Measurements from ENCODE around the gene MITF.

MITF gene

GRCh38 chr3:69764121-69764741 is 25.0 kb downstream of the MITF start:
- no peak for TF ChIP-seq CTCF (IDR thresholded peaks at IDR 0.05; ENCODE audit: low read depth, low read length, missing control alignments)
- no peak overlapping the region for H3K4me3 ChIP-seq (replicated peaks; ENCODE audit: low read depth, low read length)
- DNase-seq (ENCODE audit: extremely low read depth, low read depth), result no peak

GRCh38 chr3:69764861-69765260 is 25.6 kb downstream of the MITF start:
- no peak overlapping the region for H3K4me3 ChIP-seq (replicated peaks; ENCODE audit: low read depth, low read length)
- no peak for DNase-seq (ENCODE audit: extremely low read depth, low read depth)
- TF ChIP-seq CTCF (IDR thresholded peaks at IDR 0.05; ENCODE audit: low read depth, low read length, missing control alignments), result no peak

GRCh38 chr3:69766638-69767037 is 27.4 kb downstream of the MITF start:
- no peak overlapping the region for H3K4me3 ChIP-seq (replicated peaks; ENCODE audit: low read depth, low read length)
- no peak for TF ChIP-seq CTCF (IDR thresholded peaks at IDR 0.05; ENCODE audit: low read depth, low read length, missing control alignments)
- DNase-seq (ENCODE audit: extremely low read depth, low read depth), result no peak

GRCh38 chr3:69767571-69767970 is 28.3 kb downstream of the MITF start:
- no peak for DNase-seq (ENCODE audit: extremely low read depth, low read depth)
- TF ChIP-seq CTCF (IDR thresholded peaks at IDR 0.05; ENCODE audit: low read depth, low read length, missing control alignments), result no peak
- H3K4me3 ChIP-seq (replicated peaks; ENCODE audit: low read depth, low read length), result no peak overlapping the region

GRCh38 chr3:69768438-69768837 is 29.2 kb downstream of the MITF start:
- DNase-seq (ENCODE audit: extremely low read depth, low read depth), result no peak
- no peak overlapping the region for H3K4me3 ChIP-seq (replicated peaks; ENCODE audit: low read depth, low read length)
- no peak for TF ChIP-seq CTCF (IDR thresholded peaks at IDR 0.05; ENCODE audit: low read depth, low read length, missing control alignments)

- no peak for DNase-seq (ENCODE audit: extremely low read depth, low read depth)
- no peak for TF ChIP-seq CTCF (IDR thresholded peaks at IDR 0.05; ENCODE audit: low read depth, low read length, missing control alignments)
- H3K4me3 ChIP-seq (replicated peaks; ENCODE audit: low read depth, low read length), result no peak overlapping the region
Measured at GRCh38 chr3:69770219-69770618, 31.0 kb downstream of the MITF start.
